HepG2 (cell line): ENCODE results near the gene RANBP17. TPM values are rescaled to one million over a fixed set of nuclear protein-coding genes. Genes with fewer than 3 reads are reported as not detected.

Source experiments
- ATAC-seq: fragments of 200-7000 bp; cut with Tn5 transposase; 3 replicates; pipeline ENCODE4 v1.9.1; 2020; ENCODE audit warnings: mild to moderate bottlenecking, moderate library complexity
- BruUV-seq: library from RNA; stranded (reverse); fragments of 400-500 nt; replicated peaks from 2 replicates; lab custom pipeline; 2021; lab: Mats Ljungman, UMichigan
- CTCF ChIA-PET: fragments of 300-600 bp; formaldehyde crosslinking; extraction: SDS; loops from one replicate; lab custom pipeline; 2021; ENCODE audit warnings: low total read pairs, inconsistent platforms, low intra/inter-chr PET ratio; lab: Yijun Ruan, JAX
- POLR2A ChIA-PET: fragments of 350-600 bp; sonication (Branson Sonifier 250); formaldehyde crosslinking; loops from one replicate; lab custom pipeline; 2020; ENCODE audit warnings: antibody characterized with exemption, inconsistent platforms; lab: Yijun Ruan, JAX
- DNase-seq: peaks from one replicate; pipeline ENCODE4 v3.0.0-alpha.2; 2015; ENCODE audit warnings: low spot score
- FAIRE-seq: peaks from 3 replicates; lab custom pipeline; 2011; peaks lifted over from hg19 to GRCh38; lab: Jason Lieb, UNC
- H2AFZ ChIP-seq: one replicate; pipeline ENCODE4 v1.6.1; 2011; ENCODE audit warnings: low read length, inconsistent platforms
- H3K27ac ChIP-seq: fragments of 300-600 bp; 3 replicates; pipeline ENCODE4 v1.8.0; 2011; ENCODE audit warnings: mixed run types, mild to moderate bottlenecking, mixed read lengths, low read length, inconsistent platforms; ENCODE audit not compliant: insufficient read depth; ENCODE audit errors: extremely low read length
- H3K27me3 ChIP-seq, 2 experiments: fragments of 200-600 bp in 1 of 2; 2 replicates in 1 of 2; 3 replicates in 1 of 2; pipeline versions ENCODE4 v1.6.0 to v1.8.0; 2011; ENCODE audit warnings: low read length in 2 of 2, mild to moderate bottlenecking in 2 of 2, moderate library complexity in 2 of 2, inconsistent platforms in 1 of 2; ENCODE audit not compliant: insufficient read depth in 2 of 2, control insufficient read depth in 1 of 2
- H3K36me3 ChIP-seq, 2 experiments: fragments of 200-600 bp in 1 of 2; replicated peaks in 1 of 2; 2 replicates in 1 of 2; 3 replicates in 1 of 2; pipeline versions ENCODE4 v1.5.1 to v1.8.0; 2011; ENCODE audit warnings: low read length in 2 of 2, inconsistent platforms in 1 of 2; ENCODE audit not compliant: insufficient read depth in 2 of 2, control insufficient read depth in 1 of 2
- H3K4me1 ChIP-seq: 2 replicates; pipeline ENCODE4 v1.5.1; 2012; ENCODE audit warnings: low read length, inconsistent platforms; ENCODE audit not compliant: insufficient read depth
- H3K4me2 ChIP-seq: 2 replicates; pipeline ENCODE4 v1.6.0; 2011; ENCODE audit warnings: low read depth, low read length, inconsistent platforms
- H3K4me3 ChIP-seq, 3 experiments: fragments of 200-600 bp in 1 of 3; sonication (generic), shearing (Covaris generic) in 1 of 3; replicated peaks in 1 of 3; 2 replicates each; pipeline ENCODE4 v1.5.1; 2011 to 2016; ENCODE audit warnings: low read length in 3 of 3, inconsistent platforms in 2 of 3, low read depth in 2 of 3, mild to moderate bottlenecking in 2 of 3, control low read depth in 1 of 3, mixed read lengths in 1 of 3; ENCODE audit not compliant: insufficient read depth in 1 of 3
- H3K79me2 ChIP-seq: one replicate; pipeline ENCODE4 v1.6.1; 2011; ENCODE audit warnings: low read length, inconsistent platforms; ENCODE audit not compliant: insufficient read depth
- H3K9ac ChIP-seq: 2 replicates; pipeline ENCODE4 v1.6.0; 2011; ENCODE audit warnings: mild to moderate bottlenecking, low read depth, low read length, inconsistent platforms; ENCODE audit not compliant: insufficient read depth
- H3K9me3 ChIP-seq: 2 replicates; pipeline ENCODE4 v1.5.1; 2012; ENCODE audit warnings: mild to moderate bottlenecking, low read length
- H4K20me1 ChIP-seq: 2 replicates; pipeline ENCODE4 v1.6.0; 2011; ENCODE audit warnings: inconsistent platforms, mild to moderate bottlenecking, low read length, moderate library complexity; ENCODE audit not compliant: insufficient read depth
- ATF1 ChIP-seq: IDR thresholded peaks from 2 replicates; pipeline ENCODE4 v1.6.1; 2016; ENCODE audit warnings: mild to moderate bottlenecking, control low read depth
- CREM ChIP-seq, 2 experiments: sonication (generic) in 1 of 2; formaldehyde crosslinking in 1 of 2; IDR thresholded peaks; 2 replicates each; pipeline versions ENCODE4 v1.4.0 to v1.6.1; 2016 to 2020; ENCODE audit warnings: antibody characterized with exemption in 1 of 2, mild to moderate bottlenecking in 1 of 2, missing genetic modification reagents in 1 of 2
- KAT2B ChIP-seq: fragments of 150-350 bp; IDR thresholded peaks from 2 replicates; pipeline ENCODE4 v1.6.1; 2014; ENCODE audit warnings: low read depth, low read length, borderline replicate concordance
- NCOA1 ChIP-seq: sonication (generic); formaldehyde crosslinking; IDR thresholded peaks from 2 replicates; pipeline ENCODE4 v1.9.0; 2021; ENCODE audit warnings: missing genetic modification reagents
- TBP ChIP-seq: sonication (generic); formaldehyde crosslinking; IDR thresholded peaks from 2 replicates; pipeline ENCODE4 v1.5.0; 2020; ENCODE audit warnings: missing genetic modification reagents
- TEAD2 ChIP-seq: sonication (generic); formaldehyde crosslinking; IDR thresholded peaks from 2 replicates; pipeline ENCODE4 v1.9.0; 2021; ENCODE audit warnings: missing genetic modification reagents
- ZFP41 ChIP-seq: sonication (generic); formaldehyde crosslinking; IDR thresholded peaks from 2 replicates; pipeline ENCODE4 v1.4.0; 2020; ENCODE audit warnings: mild to moderate bottlenecking, missing genetic modification reagents, borderline replicate concordance
- ZNF337 ChIP-seq: sonication (generic); formaldehyde crosslinking; IDR thresholded peaks from 2 replicates; pipeline ENCODE4 v1.5.1; 2020; ENCODE audit warnings: missing genetic modification reagents, low read depth, mild to moderate bottlenecking, borderline replicate concordance
- ZNF549 ChIP-seq: sonication (generic); formaldehyde crosslinking; IDR thresholded peaks from 2 replicates; pipeline ENCODE4 v1.5.0; 2020; ENCODE audit warnings: missing genetic modification reagents
- ZNF577 ChIP-seq: sonication (generic); formaldehyde crosslinking; IDR thresholded peaks from 2 replicates; pipeline ENCODE4 v1.4.0; 2020; ENCODE audit warnings: mild to moderate bottlenecking, low read depth, missing genetic modification reagents, borderline replicate concordance
- ZNF674 ChIP-seq: sonication (generic); formaldehyde crosslinking; IDR thresholded peaks from 2 replicates; pipeline ENCODE4 v1.5.0; 2020; ENCODE audit warnings: low read depth, mild to moderate bottlenecking, missing genetic modification reagents
- WGBS: methylation state at CpG from one replicate; pipeline ENCODE4 v1.1.6; 2017; ENCODE audit warnings: low lambda C conversion rate; 5-methylcytosine and 5-hydroxymethylcytosine counted together
- in situ Hi-C: cut with HindIII; loops from 2 replicates; pipeline ENCODE4 v1.10.0; 2017; ENCODE audit warnings: low pct_unique_long_range_greater_than_20kb; ENCODE audit not compliant: extremely low pct_ligation_motif_present
- intact Hi-C: fragments of 100-400 bp; cut with micrococcal nuclease; formaldehyde crosslinking; loops from one replicate; pipeline ENCODE4 v1.10.0; 2022; ENCODE audit not compliant: unreplicated experiment
- polyA plus RNA-seq, 8 experiments: library from polyadenylated mRNA; depleted of rRNA in 3 of 8; stranded (reverse) in 7 of 8; unstranded in 1 of 8; fragments of >200 nt; fragmentation: Illumina TruSeq in 4 of 8; extraction: Trizol in 4 of 8; gene quantifications; 2 replicates each; pipeline versions ENCODE4 v1.2.1 to v1.2.3, GENCODE V29; 2011 to 2016; ENCODE audit warnings: low read depth in 4 of 8, missing spikeins in 1 of 8, mixed read lengths in 1 of 8; ENCODE audit not compliant: insufficient read depth in 1 of 8
- total RNA-seq, 5 experiments: library from RNA; depleted of rRNA; stranded (reverse); fragments of >200 nt; fragmentation: Illumina TruSeq; extraction: Trizol; gene quantifications; 2 replicates each; pipeline ENCODE4 v1.2.3, GENCODE V29; 2016; ENCODE audit warnings: low read depth in 1 of 5
- TF ChIP-seq, protein P1 (sequence below): sonication (generic); formaldehyde crosslinking; IDR thresholded peaks from 2 replicates; pipeline ENCODE4 v1.5.0; 2020; ENCODE audit warnings: missing genetic modification reagents
- TF ChIP-seq, protein P2 (sequence below): sonication (generic); formaldehyde crosslinking; IDR thresholded peaks from 2 replicates; pipeline ENCODE4 v1.5.0; 2020; ENCODE audit warnings: missing genetic modification reagents
- TF ChIP-seq, protein P3 (sequence below): sonication (generic); formaldehyde crosslinking; conservative IDR thresholded peaks from 2 replicates; pipeline ENCODE4 v1.8.0; 2022; ENCODE audit warnings: missing genetic modification reagents
- TF ChIP-seq, protein P4 (sequence below): sonication (generic); formaldehyde crosslinking; IDR thresholded peaks from 2 replicates; pipeline ENCODE4 v1.4.0; 2020; ENCODE audit warnings: missing genetic modification reagents
- TF ChIP-seq, protein P5 (sequence below): sonication (generic); formaldehyde crosslinking; IDR thresholded peaks from 2 replicates; pipeline ENCODE4 v1.5.1; 2020; ENCODE audit warnings: mild to moderate bottlenecking, moderate library complexity, missing genetic modification reagents

The RANBP17 gene
- total and polyA plus RNA-seq, 2 of the 13 experiments (the other 11 are each of a cell fraction or from before 2014, with no cell fraction given) = not detected

DNA sequence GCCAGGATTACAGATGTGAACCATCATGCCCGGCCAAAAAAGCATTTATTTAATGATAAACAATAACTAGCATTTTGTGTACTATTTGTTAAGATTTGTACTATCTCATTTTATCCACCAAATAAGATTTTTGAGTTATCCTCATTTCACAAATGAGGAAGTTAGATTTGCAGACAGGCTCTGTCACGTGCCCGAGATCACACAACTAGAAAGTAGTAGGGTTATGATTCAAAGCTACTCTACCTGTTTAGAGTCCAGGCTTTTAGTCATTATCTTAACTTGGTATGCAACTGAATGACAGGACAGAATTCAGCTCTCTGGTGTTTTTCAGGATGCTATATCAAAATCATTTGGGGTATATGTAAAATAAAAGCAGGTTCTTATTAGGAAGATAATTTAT is 20.5 kb downstream of the RANBP17 start:
- H2AFZ ChIP-seq = no peak overlapping the region
- CTCF ChIA-PET = no interaction called here

More for the DNA sequence above, 20.5 kb downstream of the RANBP17 start:
- H3K27me3 ChIP-seq = no peaks in the 10 kb centered on the region
- no peak for DNase-seq
- WGBS = 2% methylated on average over 3 of the region's 3 CpGs
- no peaks in the 10 kb centered on the region for H3K36me3 ChIP-seq
- POLR2A ChIA-PET = no interaction called here
- no peaks in the 10 kb centered on the region for H3K4me1 ChIP-seq
- in situ Hi-C loops (no loop called here), intact Hi-C loops (no loop called here)
- H3K4me3 ChIP-seq = no peak overlapping the region
- no TSS peak for BruUV-seq
- H3K79me2 ChIP-seq = no peaks in the 10 kb centered on the region
- TF ChIP-seq ZFP41 (CRISPR knock-in tag) (no peak), ZNF577 (no peak), ZNF674 (CRISPR knock-in tag) (no peak), ZNF337 (CRISPR knock-in tag) (no peak), ZNF549 (no peak), NCOA1 (no peak), ATF1 (CRISPR knock-in tag) (no peak), TBP (CRISPR knock-in tag) (no peak), CREM (IDR thresholded peaks at IDR 0.05) (no peak), CREM (CRISPR knock-in tag; IDR thresholded peaks at IDR 0.05) (no peak), KAT2B (no peak), TEAD2 (no peak)
- TF ChIP-seq, protein P1, sequence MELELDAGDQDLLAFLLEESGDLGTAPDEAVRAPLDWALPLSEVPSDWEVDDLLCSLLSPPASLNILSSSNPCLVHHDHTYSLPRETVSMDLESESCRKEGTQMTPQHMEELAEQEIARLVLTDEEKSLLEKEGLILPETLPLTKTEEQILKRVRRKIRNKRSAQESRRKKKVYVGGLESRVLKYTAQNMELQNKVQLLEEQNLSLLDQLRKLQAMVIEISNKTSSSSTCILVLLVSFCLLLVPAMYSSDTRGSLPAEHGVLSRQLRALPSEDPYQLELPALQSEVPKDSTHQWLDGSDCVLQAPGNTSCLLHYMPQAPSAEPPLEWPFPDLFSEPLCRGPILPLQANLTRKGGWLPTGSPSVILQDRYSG (CRISPR knock-in tag) = no peak
- TF ChIP-seq, protein P2, sequence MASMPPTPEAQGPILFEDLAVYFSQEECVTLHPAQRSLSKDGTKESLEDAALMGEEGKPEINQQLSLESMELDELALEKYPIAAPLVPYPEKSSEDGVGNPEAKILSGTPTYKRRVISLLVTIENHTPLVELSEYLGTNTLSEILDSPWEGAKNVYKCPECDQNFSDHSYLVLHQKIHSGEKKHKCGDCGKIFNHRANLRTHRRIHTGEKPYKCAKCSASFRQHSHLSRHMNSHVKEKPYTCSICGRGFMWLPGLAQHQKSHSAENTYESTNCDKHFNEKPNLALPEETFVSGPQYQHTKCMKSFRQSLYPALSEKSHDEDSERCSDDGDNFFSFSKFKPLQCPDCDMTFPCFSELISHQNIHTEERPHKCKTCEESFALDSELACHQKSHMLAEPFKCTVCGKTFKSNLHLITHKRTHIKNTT = no peak
- TF ChIP-seq, protein P3, sequence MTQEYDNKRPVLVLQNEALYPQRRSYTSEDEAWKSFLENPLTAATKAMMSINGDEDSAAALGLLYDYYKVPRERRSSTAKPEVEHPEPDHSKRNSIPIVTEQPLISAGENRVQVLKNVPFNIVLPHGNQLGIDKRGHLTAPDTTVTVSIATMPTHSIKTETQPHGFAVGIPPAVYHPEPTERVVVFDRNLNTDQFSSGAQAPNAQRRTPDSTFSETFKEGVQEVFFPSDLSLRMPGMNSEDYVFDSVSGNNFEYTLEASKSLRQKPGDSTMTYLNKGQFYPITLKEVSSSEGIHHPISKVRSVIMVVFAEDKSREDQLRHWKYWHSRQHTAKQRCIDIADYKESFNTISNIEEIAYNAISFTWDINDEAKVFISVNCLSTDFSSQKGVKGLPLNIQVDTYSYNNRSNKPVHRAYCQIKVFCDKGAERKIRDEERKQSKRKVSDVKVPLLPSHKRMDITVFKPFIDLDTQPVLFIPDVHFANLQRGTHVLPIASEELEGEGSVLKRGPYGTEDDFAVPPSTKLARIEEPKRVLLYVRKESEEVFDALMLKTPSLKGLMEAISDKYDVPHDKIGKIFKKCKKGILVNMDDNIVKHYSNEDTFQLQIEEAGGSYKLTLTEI (CRISPR knock-in tag) = no peak
- TF ChIP-seq, protein P4, sequence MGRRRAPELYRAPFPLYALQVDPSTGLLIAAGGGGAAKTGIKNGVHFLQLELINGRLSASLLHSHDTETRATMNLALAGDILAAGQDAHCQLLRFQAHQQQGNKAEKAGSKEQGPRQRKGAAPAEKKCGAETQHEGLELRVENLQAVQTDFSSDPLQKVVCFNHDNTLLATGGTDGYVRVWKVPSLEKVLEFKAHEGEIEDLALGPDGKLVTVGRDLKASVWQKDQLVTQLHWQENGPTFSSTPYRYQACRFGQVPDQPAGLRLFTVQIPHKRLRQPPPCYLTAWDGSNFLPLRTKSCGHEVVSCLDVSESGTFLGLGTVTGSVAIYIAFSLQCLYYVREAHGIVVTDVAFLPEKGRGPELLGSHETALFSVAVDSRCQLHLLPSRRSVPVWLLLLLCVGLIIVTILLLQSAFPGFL (CRISPR knock-in tag) = no peak
- TF ChIP-seq, protein P5, sequence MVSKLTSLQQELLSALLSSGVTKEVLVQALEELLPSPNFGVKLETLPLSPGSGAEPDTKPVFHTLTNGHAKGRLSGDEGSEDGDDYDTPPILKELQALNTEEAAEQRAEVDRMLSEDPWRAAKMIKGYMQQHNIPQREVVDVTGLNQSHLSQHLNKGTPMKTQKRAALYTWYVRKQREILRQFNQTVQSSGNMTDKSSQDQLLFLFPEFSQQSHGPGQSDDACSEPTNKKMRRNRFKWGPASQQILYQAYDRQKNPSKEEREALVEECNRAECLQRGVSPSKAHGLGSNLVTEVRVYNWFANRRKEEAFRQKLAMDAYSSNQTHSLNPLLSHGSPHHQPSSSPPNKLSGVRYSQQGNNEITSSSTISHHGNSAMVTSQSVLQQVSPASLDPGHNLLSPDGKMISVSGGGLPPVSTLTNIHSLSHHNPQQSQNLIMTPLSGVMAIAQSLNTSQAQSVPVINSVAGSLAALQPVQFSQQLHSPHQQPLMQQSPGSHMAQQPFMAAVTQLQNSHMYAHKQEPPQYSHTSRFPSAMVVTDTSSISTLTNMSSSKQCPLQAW (CRISPR knock-in tag) = no peak
- no peaks in the 10 kb centered on the region for H3K9me3 ChIP-seq
- H3K4me2 ChIP-seq = no peak overlapping the region
- ATAC-seq = no peak
- no peak overlapping the region for H3K27ac ChIP-seq
- FAIRE-seq = no peak
- H4K20me1 ChIP-seq = no peaks in the 10 kb centered on the region
- H3K9ac ChIP-seq = no peak overlapping the region
